WTC11 (cell line): Measurements from ENCODE around the gene HIC1. TPM values are rescaled to one million over a fixed set of nuclear protein-coding genes. Genes with fewer than 3 reads are reported as not detected.
A peak's percentile ranks its signal among the peaks of the same experiment; 100 is the strongest.

ENCODE experiments used
- ATAC-seq: fragments of 200-7000 bp; cut with Tn5 transposase; 2 replicates; pipeline ENCODE4 v1.10.0; 2021; ENCODE audit warnings: mild to moderate bottlenecking, moderate library complexity
- CTCF ChIA-PET: fragments of 300-600 bp; sonication (Branson Sonifier 250); formaldehyde crosslinking; loops from one replicate; lab custom pipeline; 2021; ENCODE audit warnings: antibody characterized with exemption; lab: Charles Lee
- POLR2A ChIA-PET: fragments of 350-600 bp; sonication (Branson Sonifier 250); formaldehyde crosslinking; loops from one replicate; lab custom pipeline; 2021; ENCODE audit warnings: antibody characterized with exemption; lab: Charles Lee
- DNase-seq: peaks from one replicate; pipeline ENCODE4 v3.0.0; 2021; ENCODE audit warnings: low spot score
- H3K27ac Mint-ChIP-seq: 2 replicates; pipeline ENCODE4 v1.8.0; 2021; ENCODE audit warnings: mixed read lengths
- H3K27me3 Mint-ChIP-seq: 2 replicates; pipeline ENCODE4 v1.8.0; 2021; ENCODE audit warnings: low read depth, mild to moderate bottlenecking, moderate library complexity, mixed read lengths
- H3K36me3 Mint-ChIP-seq: 2 replicates; pipeline ENCODE4 v1.8.0; 2021; ENCODE audit warnings: mixed read lengths
- H3K4me1 Mint-ChIP-seq: 2 replicates; pipeline ENCODE4 v1.8.0; 2022; ENCODE audit warnings: mixed read lengths
- H3K4me3 Mint-ChIP-seq: 2 replicates; pipeline ENCODE4 v1.8.0; 2021; ENCODE audit warnings: mild to moderate bottlenecking, moderate library complexity, mixed read lengths
- H3K9me3 Mint-ChIP-seq: 2 replicates; pipeline ENCODE4 v1.8.0; 2021; ENCODE audit warnings: mixed read lengths
- CBFB ChIP-seq: sonication (generic); formaldehyde crosslinking; IDR thresholded peaks from 2 replicates; pipeline ENCODE4 v1.8.1; 2022; ENCODE audit warnings: mild to moderate bottlenecking, low read depth, missing genetic modification reagents
- FOXP1 ChIP-seq: sonication (generic); formaldehyde crosslinking; IDR thresholded peaks from 2 replicates; pipeline ENCODE4 v1.8.0; 2022; ENCODE audit warnings: missing genetic modification reagents, mild to moderate bottlenecking, moderate library complexity, borderline replicate concordance
- HMGA2 ChIP-seq: fragments of 250-450 bp; sonication (Bioruptor Pico); IDR thresholded peaks from 2 replicates; pipeline ENCODE4 v1.4.0; 2021; ENCODE audit warnings: mild to moderate bottlenecking, moderate library complexity
- NFATC4 ChIP-seq: fragments of 250-450 bp; sonication (Bioruptor Pico); IDR thresholded peaks from 2 replicates; pipeline ENCODE4 v1.9.0; 2021; ENCODE audit warnings: mild to moderate bottlenecking
- NR1H2 ChIP-seq: sonication (generic); formaldehyde crosslinking; IDR thresholded peaks from 2 replicates; pipeline ENCODE4 v1.9.0; 2021; ENCODE audit warnings: mild to moderate bottlenecking, moderate library complexity, missing genetic modification reagents
- NR2C2 ChIP-seq: sonication (generic); formaldehyde crosslinking; IDR thresholded peaks from 2 replicates; pipeline ENCODE4 v1.8.0; 2022; ENCODE audit warnings: mild to moderate bottlenecking, missing genetic modification reagents
- NR3C1 ChIP-seq: sonication (generic); formaldehyde crosslinking; conservative IDR thresholded peaks from 2 replicates; pipeline ENCODE4 v1.8.1; 2023; ENCODE audit warnings: low read depth, mild to moderate bottlenecking, missing genetic modification reagents
- OVOL2 ChIP-seq: fragments of 250-450 bp; sonication (Bioruptor Pico); IDR thresholded peaks from 2 replicates; pipeline ENCODE4 v1.9.0; 2021; ENCODE audit warnings: mild to moderate bottlenecking, borderline replicate concordance
- RELA ChIP-seq: sonication (generic); formaldehyde crosslinking; IDR thresholded peaks from 2 replicates; pipeline ENCODE4 v1.8.1; 2022; ENCODE audit warnings: missing genetic modification reagents, mild to moderate bottlenecking, borderline replicate concordance
- SMAD4 ChIP-seq: sonication (generic); formaldehyde crosslinking; IDR thresholded peaks from 2 replicates; pipeline ENCODE4 v1.8.0; 2022; ENCODE audit warnings: mild to moderate bottlenecking, missing genetic modification reagents
- SOX15 ChIP-seq: fragments of 250-450 bp; sonication (Bioruptor Pico); IDR thresholded peaks from 2 replicates; pipeline ENCODE4 v1.9.0; 2021; ENCODE audit warnings: mild to moderate bottlenecking
- TCF7 ChIP-seq: sonication (generic); formaldehyde crosslinking; IDR thresholded peaks from 2 replicates; pipeline ENCODE4 v1.8.0; 2022; ENCODE audit warnings: mild to moderate bottlenecking, low read depth, missing genetic modification reagents, moderate library complexity
- TEAD4 ChIP-seq: sonication (generic); formaldehyde crosslinking; IDR thresholded peaks from 2 replicates; pipeline ENCODE4 v1.8.0; 2022; ENCODE audit warnings: mild to moderate bottlenecking, missing genetic modification reagents
- ZNF671 ChIP-seq: fragments of 250-450 bp; sonication (Bioruptor Pico); IDR thresholded peaks from 2 replicates; pipeline ENCODE4 v1.8.0; 2021; ENCODE audit warnings: mild to moderate bottlenecking
- total RNA-seq: library from RNA; stranded (reverse); gene quantifications from 3 replicates; pipeline ENCODE4 v1.2.3, GENCODE V29; 2021
- TF ChIP-seq, protein P1 (sequence below): fragments of 250-450 bp; sonication (Bioruptor Pico); IDR thresholded peaks from 2 replicates; pipeline ENCODE4 v1.9.0; 2021; ENCODE audit warnings: mild to moderate bottlenecking, borderline replicate concordance
- TF ChIP-seq, protein P2 (sequence below): fragments of 250-450 bp; sonication (Bioruptor Pico); IDR thresholded peaks from 2 replicates; pipeline ENCODE4 v1.9.0; 2021; ENCODE audit warnings: mild to moderate bottlenecking
- TF ChIP-seq, protein P3 (sequence below): fragments of 250-450 bp; sonication (Bioruptor Pico); IDR thresholded peaks from 2 replicates; pipeline ENCODE4 v1.8.0; 2021; ENCODE audit warnings: mild to moderate bottlenecking
- TF ChIP-seq, protein P4 (sequence below): sonication (generic); formaldehyde crosslinking; IDR thresholded peaks from 2 replicates; pipeline ENCODE4 v1.8.0; 2022; ENCODE audit warnings: mild to moderate bottlenecking, missing genetic modification reagents
- TF ChIP-seq, protein P5 (sequence below): sonication (generic); formaldehyde crosslinking; IDR thresholded peaks from 2 replicates; pipeline ENCODE4 v1.8.1; 2022; ENCODE audit warnings: mild to moderate bottlenecking, moderate library complexity, missing genetic modification reagents
- TF ChIP-seq, protein P6 (sequence below): sonication (generic); formaldehyde crosslinking; IDR thresholded peaks from 2 replicates; pipeline ENCODE4 v1.8.0; 2022; ENCODE audit warnings: mild to moderate bottlenecking, missing genetic modification reagents

The HIC1 gene
- total RNA-seq, 1 experiment from 2014 or later, result 0.37 TPM

DNA sequence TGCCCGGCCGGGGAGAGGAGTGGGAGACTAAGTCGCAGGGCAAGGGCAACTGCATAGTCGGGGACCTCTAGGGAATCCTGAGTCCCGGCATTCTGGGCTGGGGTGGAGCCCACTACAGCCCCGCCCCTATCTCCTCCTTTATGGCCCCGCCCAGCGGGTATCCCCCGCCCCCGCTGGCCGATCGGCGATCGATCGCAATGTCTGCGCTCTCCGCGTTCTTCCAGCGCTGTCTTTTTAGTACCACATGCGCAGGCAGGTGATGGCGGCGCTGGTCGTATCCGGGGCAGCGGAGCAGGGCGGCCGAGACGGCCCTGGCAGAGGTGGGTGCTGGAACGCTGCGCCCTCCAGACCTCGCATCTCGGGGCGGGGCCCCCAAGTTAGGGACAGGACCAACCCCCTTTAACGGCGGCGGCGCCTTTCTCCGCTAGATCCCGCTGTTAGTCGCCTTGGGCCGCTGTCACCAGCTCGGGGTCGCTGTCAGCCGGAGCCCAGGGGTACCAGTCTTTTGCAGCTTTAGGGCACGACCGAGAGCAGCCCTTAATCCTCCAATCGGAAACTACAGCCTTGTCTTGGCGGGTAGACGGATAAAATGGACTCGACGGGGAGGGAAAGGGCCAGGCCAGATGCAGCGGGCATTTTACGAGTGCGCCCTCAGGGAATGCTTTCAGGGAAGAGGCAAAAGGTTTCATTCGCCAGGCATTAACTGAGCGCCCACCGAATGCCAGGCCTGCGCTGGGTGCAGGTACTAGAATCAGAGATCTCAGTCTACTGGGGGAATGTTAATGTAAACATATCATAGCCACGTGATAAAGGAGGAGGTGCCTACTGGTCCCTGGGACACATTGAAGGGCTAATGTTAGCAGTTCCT lies 24.8 kb upstream of the HIC1 start, which contains the start of gene DPH1 (continued):
- peak; percentile 29; the same call in 1 of the 2 replicates for TF ChIP-seq TEAD4 (CRISPR knock-in tag)
- TF ChIP-seq, protein P1, sequence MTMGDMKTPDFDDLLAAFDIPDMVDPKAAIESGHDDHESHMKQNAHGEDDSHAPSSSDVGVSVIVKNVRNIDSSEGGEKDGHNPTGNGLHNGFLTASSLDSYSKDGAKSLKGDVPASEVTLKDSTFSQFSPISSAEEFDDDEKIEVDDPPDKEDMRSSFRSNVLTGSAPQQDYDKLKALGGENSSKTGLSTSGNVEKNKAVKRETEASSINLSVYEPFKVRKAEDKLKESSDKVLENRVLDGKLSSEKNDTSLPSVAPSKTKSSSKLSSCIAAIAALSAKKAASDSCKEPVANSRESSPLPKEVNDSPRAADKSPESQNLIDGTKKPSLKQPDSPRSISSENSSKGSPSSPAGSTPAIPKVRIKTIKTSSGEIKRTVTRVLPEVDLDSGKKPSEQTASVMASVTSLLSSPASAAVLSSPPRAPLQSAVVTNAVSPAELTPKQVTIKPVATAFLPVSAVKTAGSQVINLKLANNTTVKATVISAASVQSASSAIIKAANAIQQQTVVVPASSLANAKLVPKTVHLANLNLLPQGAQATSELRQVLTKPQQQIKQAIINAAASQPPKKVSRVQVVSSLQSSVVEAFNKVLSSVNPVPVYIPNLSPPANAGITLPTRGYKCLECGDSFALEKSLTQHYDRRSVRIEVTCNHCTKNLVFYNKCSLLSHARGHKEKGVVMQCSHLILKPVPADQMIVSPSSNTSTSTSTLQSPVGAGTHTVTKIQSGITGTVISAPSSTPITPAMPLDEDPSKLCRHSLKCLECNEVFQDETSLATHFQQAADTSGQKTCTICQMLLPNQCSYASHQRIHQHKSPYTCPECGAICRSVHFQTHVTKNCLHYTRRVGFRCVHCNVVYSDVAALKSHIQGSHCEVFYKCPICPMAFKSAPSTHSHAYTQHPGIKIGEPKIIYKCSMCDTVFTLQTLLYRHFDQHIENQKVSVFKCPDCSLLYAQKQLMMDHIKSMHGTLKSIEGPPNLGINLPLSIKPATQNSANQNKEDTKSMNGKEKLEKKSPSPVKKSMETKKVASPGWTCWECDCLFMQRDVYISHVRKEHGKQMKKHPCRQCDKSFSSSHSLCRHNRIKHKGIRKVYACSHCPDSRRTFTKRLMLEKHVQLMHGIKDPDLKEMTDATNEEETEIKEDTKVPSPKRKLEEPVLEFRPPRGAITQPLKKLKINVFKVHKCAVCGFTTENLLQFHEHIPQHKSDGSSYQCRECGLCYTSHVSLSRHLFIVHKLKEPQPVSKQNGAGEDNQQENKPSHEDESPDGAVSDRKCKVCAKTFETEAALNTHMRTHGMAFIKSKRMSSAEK, result no peak
- TF ChIP-seq FOXP1, result peak; percentile 91
- TF ChIP-seq SMAD4 (CRISPR knock-in tag), result no peak
- TF ChIP-seq TCF7 (CRISPR knock-in tag), result peak; percentile 60
- no peak for TF ChIP-seq NR1H2 (CRISPR knock-in tag)
- TF ChIP-seq, protein P2, sequence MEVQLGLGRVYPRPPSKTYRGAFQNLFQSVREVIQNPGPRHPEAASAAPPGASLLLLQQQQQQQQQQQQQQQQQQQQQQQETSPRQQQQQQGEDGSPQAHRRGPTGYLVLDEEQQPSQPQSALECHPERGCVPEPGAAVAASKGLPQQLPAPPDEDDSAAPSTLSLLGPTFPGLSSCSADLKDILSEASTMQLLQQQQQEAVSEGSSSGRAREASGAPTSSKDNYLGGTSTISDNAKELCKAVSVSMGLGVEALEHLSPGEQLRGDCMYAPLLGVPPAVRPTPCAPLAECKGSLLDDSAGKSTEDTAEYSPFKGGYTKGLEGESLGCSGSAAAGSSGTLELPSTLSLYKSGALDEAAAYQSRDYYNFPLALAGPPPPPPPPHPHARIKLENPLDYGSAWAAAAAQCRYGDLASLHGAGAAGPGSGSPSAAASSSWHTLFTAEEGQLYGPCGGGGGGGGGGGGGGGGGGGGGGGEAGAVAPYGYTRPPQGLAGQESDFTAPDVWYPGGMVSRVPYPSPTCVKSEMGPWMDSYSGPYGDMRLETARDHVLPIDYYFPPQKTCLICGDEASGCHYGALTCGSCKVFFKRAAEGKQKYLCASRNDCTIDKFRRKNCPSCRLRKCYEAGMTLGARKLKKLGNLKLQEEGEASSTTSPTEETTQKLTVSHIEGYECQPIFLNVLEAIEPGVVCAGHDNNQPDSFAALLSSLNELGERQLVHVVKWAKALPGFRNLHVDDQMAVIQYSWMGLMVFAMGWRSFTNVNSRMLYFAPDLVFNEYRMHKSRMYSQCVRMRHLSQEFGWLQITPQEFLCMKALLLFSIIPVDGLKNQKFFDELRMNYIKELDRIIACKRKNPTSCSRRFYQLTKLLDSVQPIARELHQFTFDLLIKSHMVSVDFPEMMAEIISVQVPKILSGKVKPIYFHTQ (CRISPR knock-in tag), result no peak
- TF ChIP-seq RELA, result no peak
- TF ChIP-seq HMGA2, result no peak
- no peak for TF ChIP-seq NR2C2
- TF ChIP-seq, protein P3, sequence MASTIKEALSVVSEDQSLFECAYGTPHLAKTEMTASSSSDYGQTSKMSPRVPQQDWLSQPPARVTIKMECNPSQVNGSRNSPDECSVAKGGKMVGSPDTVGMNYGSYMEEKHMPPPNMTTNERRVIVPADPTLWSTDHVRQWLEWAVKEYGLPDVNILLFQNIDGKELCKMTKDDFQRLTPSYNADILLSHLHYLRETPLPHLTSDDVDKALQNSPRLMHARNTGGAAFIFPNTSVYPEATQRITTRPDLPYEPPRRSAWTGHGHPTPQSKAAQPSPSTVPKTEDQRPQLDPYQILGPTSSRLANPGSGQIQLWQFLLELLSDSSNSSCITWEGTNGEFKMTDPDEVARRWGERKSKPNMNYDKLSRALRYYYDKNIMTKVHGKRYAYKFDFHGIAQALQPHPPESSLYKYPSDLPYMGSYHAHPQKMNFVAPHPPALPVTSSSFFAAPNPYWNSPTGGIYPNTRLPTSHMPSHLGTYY, result no peak
- 0 out of 2 replicates have a peak, but pooled peaks have one; percentile 57 for TF ChIP-seq CBFB

DNA sequence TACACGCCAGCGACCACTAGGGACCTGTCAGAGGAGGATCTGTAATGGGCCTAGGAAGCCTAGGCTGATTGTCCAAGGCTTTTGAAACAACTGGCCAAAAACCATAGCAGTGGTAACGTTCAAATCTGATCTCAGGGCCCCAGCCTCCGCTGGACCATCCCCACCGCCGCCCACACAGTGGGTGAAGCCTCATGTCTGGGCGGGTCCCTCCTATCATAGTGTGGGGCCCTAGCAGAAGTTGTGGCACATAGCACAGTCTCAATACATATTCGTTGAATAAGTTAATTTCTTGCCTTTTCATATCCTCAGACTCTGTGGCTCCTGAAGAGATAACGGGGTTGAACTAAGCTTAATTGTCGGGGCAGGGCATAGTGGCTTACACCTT lies 24.1 kb upstream of the HIC1 start:
- ChIA-PET CTCF (interaction anchor here (1.0 kb wide), 2 partner anchors 24 to 122 kb away, joined by 3 to 5 read pairs; partner anchors contain the start of gene HIC1), POLR2A (no interaction called here)
- Mint-ChIP-seq H3K27me3 (peaks cover 41% of the 10 kb centered on the region), H3K27ac (peak overlapping the region; percentile 57; the same call in 1 of the 2 replicates), H3K36me3 (peaks cover 3% of the 10 kb centered on the region; the same call in 1 of the 2 replicates), H3K4me1 (peaks cover 7% of the 10 kb centered on the region), H3K9me3 (no peaks in the 10 kb centered on the region), H3K4me3 (peak overlapping the region; percentile 97)
- ATAC-seq (no peak), DNase-seq (peak; percentile 70)
- TF ChIP-seq OVOL2 (CRISPR knock-in tag) (no peak), SOX15 (CRISPR knock-in tag) (no peak), ZNF671 (no peak), TCF7 (CRISPR knock-in tag) (no peak), NR3C1 (CRISPR knock-in tag) (no peak), NFATC4 (CRISPR knock-in tag) (no peak)
- TF ChIP-seq, protein P4, sequence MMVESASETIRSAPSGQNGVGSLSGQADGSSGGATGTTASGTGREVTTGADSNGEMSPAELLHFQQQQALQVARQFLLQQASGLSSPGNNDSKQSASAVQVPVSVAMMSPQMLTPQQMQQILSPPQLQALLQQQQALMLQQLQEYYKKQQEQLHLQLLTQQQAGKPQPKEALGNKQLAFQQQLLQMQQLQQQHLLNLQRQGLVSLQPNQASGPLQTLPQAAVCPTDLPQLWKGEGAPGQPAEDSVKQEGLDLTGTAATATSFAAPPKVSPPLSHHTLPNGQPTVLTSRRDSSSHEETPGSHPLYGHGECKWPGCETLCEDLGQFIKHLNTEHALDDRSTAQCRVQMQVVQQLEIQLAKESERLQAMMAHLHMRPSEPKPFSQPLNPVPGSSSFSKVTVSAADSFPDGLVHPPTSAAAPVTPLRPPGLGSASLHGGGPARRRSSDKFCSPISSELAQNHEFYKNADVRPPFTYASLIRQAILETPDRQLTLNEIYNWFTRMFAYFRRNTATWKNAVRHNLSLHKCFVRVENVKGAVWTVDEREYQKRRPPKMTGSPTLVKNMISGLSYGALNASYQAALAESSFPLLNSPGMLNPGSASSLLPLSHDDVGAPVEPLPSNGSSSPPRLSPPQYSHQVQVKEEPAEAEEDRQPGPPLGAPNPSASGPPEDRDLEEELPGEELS (CRISPR knock-in tag), result no peak
- TF ChIP-seq, protein P5, sequence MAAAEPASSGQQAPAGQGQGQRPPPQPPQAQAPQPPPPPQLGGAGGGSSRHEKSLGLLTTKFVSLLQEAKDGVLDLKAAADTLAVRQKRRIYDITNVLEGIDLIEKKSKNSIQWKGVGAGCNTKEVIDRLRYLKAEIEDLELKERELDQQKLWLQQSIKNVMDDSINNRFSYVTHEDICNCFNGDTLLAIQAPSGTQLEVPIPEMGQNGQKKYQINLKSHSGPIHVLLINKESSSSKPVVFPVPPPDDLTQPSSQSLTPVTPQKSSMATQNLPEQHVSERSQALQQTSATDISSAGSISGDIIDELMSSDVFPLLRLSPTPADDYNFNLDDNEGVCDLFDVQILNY, result no peak
- TF ChIP-seq, protein P2 (CRISPR knock-in tag), result no peak
- TF ChIP-seq, protein P6, sequence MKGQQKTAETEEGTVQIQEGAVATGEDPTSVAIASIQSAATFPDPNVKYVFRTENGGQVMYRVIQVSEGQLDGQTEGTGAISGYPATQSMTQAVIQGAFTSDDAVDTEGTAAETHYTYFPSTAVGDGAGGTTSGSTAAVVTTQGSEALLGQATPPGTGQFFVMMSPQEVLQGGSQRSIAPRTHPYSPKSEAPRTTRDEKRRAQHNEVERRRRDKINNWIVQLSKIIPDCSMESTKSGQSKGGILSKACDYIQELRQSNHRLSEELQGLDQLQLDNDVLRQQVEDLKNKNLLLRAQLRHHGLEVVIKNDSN (CRISPR knock-in tag), result no peak
